SK-N-MC (cell line): ENCODE results near the gene DYNLT5.

Experiments
- EZH2 ChIP-seq: fragments of 200-600 bp; sonication (generic); IDR thresholded peaks from one replicate; pipeline ENCODE4 v1.6.1; 2017; ENCODE audit warnings: antibody characterized with exemption
- POLR2AphosphoS5 ChIP-seq: IDR thresholded peaks from 2 replicates; pipeline ENCODE4 v1.6.1; 2012; ENCODE audit warnings: mild to moderate bottlenecking, low read depth, low read length, borderline replicate concordance

GRCh38 chr1:66752671-66753371 lies 562 bp downstream of the DYNLT5 start:
- TF ChIP-seq POLR2AphosphoS5 = no peak
- TF ChIP-seq EZH2 = no peak
